GM12878 (cell line): Measurements from ENCODE around the gene ICAM2. TPM values are rescaled to one million over a fixed set of nuclear protein-coding genes. Genes with fewer than 3 reads are reported as not detected.

ENCODE experiments used
- ATAC-seq: fragments of 200-7000 bp; cut with Tn5 transposase; 3 replicates; pipeline ENCODE4 v1.9.1; 2020; ENCODE audit warnings: mild to moderate bottlenecking, moderate library complexity
- BruUV-seq: library from RNA; stranded (reverse); fragments of 400-500 nt; replicated peaks from 2 replicates; lab custom pipeline; 2021; lab: Mats Ljungman, UMichigan
- CTCF ChIA-PET: fragments of 300-600 bp; sonication (Branson Sonifier 250); formaldehyde crosslinking; extraction: SDS; loops from one replicate; lab custom pipeline; 2021; ENCODE audit warnings: inconsistent platforms; lab: Yijun Ruan, JAX
- POLR2A ChIA-PET: fragments of 350-600 bp; formaldehyde crosslinking; extraction: SDS; loops from one replicate; lab custom pipeline; 2021; ENCODE audit warnings: inconsistent platforms; lab: Charles Lee
- RAD21 ChIA-PET: fragments of 300-600 bp; sonication (Branson Sonifier 250); formaldehyde crosslinking; loops from one replicate; lab custom pipeline; 2023; ENCODE audit warnings: antibody characterized with exemption; ENCODE audit not compliant: unreplicated experiment; lab: Charles Lee
- SMC1A ChIA-PET: fragments of 300-600 bp; sonication (Branson Sonifier 250); formaldehyde crosslinking; loops from one replicate; lab custom pipeline; 2023; ENCODE audit not compliant: unreplicated experiment, uncharacterized antibody; lab: Charles Lee
- DNase-seq: peaks from one replicate; pipeline ENCODE4 v3.0.0-alpha.2; 2011; ENCODE audit warnings: low read depth, low spot score
- FAIRE-seq: peaks from 3 replicates; lab custom pipeline; 2011; peaks lifted over from hg19 to GRCh38; lab: Jason Lieb, UNC
- H2AFZ ChIP-seq: 2 replicates; pipeline ENCODE4 v1.6.0; 2011; ENCODE audit warnings: low read depth, low read length, control low read depth; ENCODE audit not compliant: control insufficient read depth
- H3K27ac ChIP-seq: 2 replicates; pipeline ENCODE4 v1.5.1; 2011; ENCODE audit warnings: control low read depth; ENCODE audit not compliant: control insufficient read depth, insufficient read depth
- H3K27me3 ChIP-seq, 2 experiments: replicated peaks in 1 of 2; 2 replicates each; pipeline versions ENCODE4 v1.6.0 to v1.6.1; 2011; ENCODE audit warnings: low read length in 1 of 2; ENCODE audit not compliant: control insufficient read depth in 2 of 2, insufficient read depth in 2 of 2
- H3K36me3 ChIP-seq, 2 experiments: 2 replicates each; pipeline ENCODE4 v1.5.1; 2011; ENCODE audit warnings: low read length in 1 of 2; ENCODE audit not compliant: control insufficient read depth in 2 of 2, insufficient read depth in 2 of 2
- H3K4me1 ChIP-seq: 2 replicates; pipeline ENCODE4 v1.6.1; 2011; ENCODE audit warnings: mild to moderate bottlenecking, low read length, moderate library complexity, mixed read lengths; ENCODE audit not compliant: control insufficient read depth, insufficient read depth
- H3K4me2 ChIP-seq: 2 replicates; pipeline ENCODE4 v1.6.0; 2011; ENCODE audit warnings: control low read depth; ENCODE audit not compliant: control insufficient read depth, insufficient read depth
- H3K4me3 ChIP-seq: fragments of 200-600 bp; sonication (generic); 2 replicates; pipeline ENCODE4 v1.5.1; 2016
- H3K79me2 ChIP-seq: 2 replicates; pipeline ENCODE4 v1.6.0; 2011; ENCODE audit warnings: low read length; ENCODE audit not compliant: control insufficient read depth, insufficient read depth
- H3K9ac ChIP-seq: 2 replicates; pipeline ENCODE4 v1.8.0; 2011; ENCODE audit warnings: low read length, control low read depth, mixed read lengths; ENCODE audit not compliant: control insufficient read depth, insufficient read depth
- H3K9me3 ChIP-seq: replicated peaks from 3 replicates; pipeline ENCODE4 v1.5.1; 2011; ENCODE audit warnings: mild to moderate bottlenecking, low read length; ENCODE audit not compliant: control insufficient read depth, insufficient read depth
- H4K20me1 ChIP-seq: 2 replicates; pipeline ENCODE4 v1.6.0; 2011; ENCODE audit not compliant: control insufficient read depth, insufficient read depth
- CBX5 ChIP-seq: sonication (generic); IDR thresholded peaks from 2 replicates; pipeline ENCODE4 v1.6.1; 2016; ENCODE audit warnings: low read depth, moderate library complexity, mild to moderate bottlenecking, inconsistent platforms
- CHD4 ChIP-seq: fragments of 200-600 bp; sonication (generic); IDR thresholded peaks from 2 replicates; pipeline ENCODE4 v1.6.1; 2016; ENCODE audit warnings: mild to moderate bottlenecking
- CREM ChIP-seq: IDR thresholded peaks from 2 replicates; pipeline ENCODE4 v1.6.1; 2014; ENCODE audit warnings: antibody characterized with exemption, low read depth
- GATAD2B ChIP-seq: fragments of 450-650 bp; conservative IDR thresholded peaks from 2 replicates; pipeline ENCODE4 v1.6.1; 2017; ENCODE audit warnings: low read depth, mild to moderate bottlenecking, moderate library complexity
- HDGF ChIP-seq: fragments of 450-650 bp; IDR thresholded peaks from 2 replicates; pipeline ENCODE4 v1.6.1; 2016; ENCODE audit warnings: antibody characterized with exemption
- HSF1 ChIP-seq: fragments of 150-350 bp; IDR thresholded peaks from 2 replicates; pipeline ENCODE4 v1.6.1; 2014; ENCODE audit warnings: mild to moderate bottlenecking, low read depth, low read length
- IKZF2 ChIP-seq, 2 experiments: fragments of 450-650 bp; IDR thresholded peaks; 2 replicates each; pipeline ENCODE4 v1.6.1; 2017; ENCODE audit warnings: mild to moderate bottlenecking in 2 of 2, moderate library complexity in 2 of 2
- NFYA ChIP-seq: IDR thresholded peaks from 2 replicates; pipeline ENCODE4 v1.6.1; 2011; ENCODE audit warnings: low read depth, mild to moderate bottlenecking, low read length, improper control_type of control experiment, borderline replicate concordance
- NR2F1 ChIP-seq: fragments of 450-650 bp; conservative IDR thresholded peaks from 2 replicates; pipeline ENCODE4 v1.6.1; 2017; ENCODE audit warnings: mild to moderate bottlenecking
- PBX3 ChIP-seq: IDR thresholded peaks from 2 replicates; pipeline ENCODE4 v1.6.1; 2011; ENCODE audit warnings: mild to moderate bottlenecking, low read depth, low read length, moderate library complexity; ENCODE audit not compliant: insufficient replicate concordance
- POLR2AphosphoS5 ChIP-seq: IDR thresholded peaks from 2 replicates; pipeline ENCODE4 v1.6.1; 2011; ENCODE audit warnings: mild to moderate bottlenecking, low read length, inconsistent platforms
- STAT1 ChIP-seq: fragments of 450-650 bp; conservative IDR thresholded peaks from 2 replicates; pipeline ENCODE4 v1.6.1; 2014; ENCODE audit warnings: antibody characterized with exemption, mild to moderate bottlenecking
- ZBED1 ChIP-seq: IDR thresholded peaks from 2 replicates; pipeline ENCODE4 v1.6.1; 2016; ENCODE audit warnings: borderline replicate concordance
- WGBS: methylation state at CpG from one replicate; pipeline ENCODE4 v1.1.6; 2016; ENCODE audit warnings: low lambda C conversion rate; ENCODE audit not compliant: insufficient replicate concordance, insufficient coverage; ENCODE audit errors: missing lambda C conversion rate; 5-methylcytosine and 5-hydroxymethylcytosine counted together
- in situ Hi-C: fragments of 300-500 bp; cut with MboI; formaldehyde crosslinking; loops from 9 replicates; pipeline ENCODE4 v1.14.3; 2018; ENCODE audit warnings: mixed read lengths
- intact Hi-C: fragments of 100-400 bp; cut with micrococcal nuclease; formaldehyde crosslinking; loops from one replicate; pipeline ENCODE4 v1.14.2; 2022; ENCODE audit not compliant: unreplicated experiment
- polyA plus RNA-seq, 11 experiments: library from polyadenylated mRNA; depleted of rRNA in 4 of 11; unstranded in 6 of 11; stranded (reverse) in 5 of 11; fragments of >200 nt; fragmentation: Nextera tagmentation in 4 of 11; fragmentation: Illumina TruSeq in 1 of 11; extraction: Ambion mirVana in 4 of 11; extraction: Trizol in 1 of 11; gene quantifications; 1 replicate in 1 of 11; 2 replicates in 10 of 11; pipeline versions ENCODE4 v1.2.1 to v1.2.3, GENCODE V29; 2011 to 2016; ENCODE audit warnings: inconsistent platforms in 2 of 11, missing spikeins in 2 of 11, low read depth in 1 of 11
- total RNA-seq, 4 experiments: library from RNA; depleted of rRNA in 3 of 4; stranded (reverse); fragments of >200 nt in 3 of 4; fragmentation: Illumina TruSeq in 1 of 4; extraction: Trizol in 1 of 4; gene quantifications; 2 replicates each; pipeline versions ENCODE4 v1.2.1 to v1.2.3, GENCODE V29; 2013 to 2021

The ICAM2 gene
- total and polyA plus RNA-seq, 10 of the 15 experiments (the other 5 are each of a cell fraction or from before 2014, with no cell fraction given), result 23.6 to 108 (median 58.1) TPM

GRCh38 chr17:63972796-63973195 lies 47.6 kb downstream of the ICAM2 start, which contains the start of gene SCN4A (continued):
- TF ChIP-seq IKZF2 (IDR thresholded peaks at IDR 0.05) (no peak), NFYA (no peak), HDGF (no peak), CREM (no peak), ZBED1 (no peak), CHD4 (no peak), GATAD2B (no peak), NR2F1 (no peak), HSF1 (no peak)

GRCh38 chr17:63969278-63969677 lies 51.2 kb downstream of the ICAM2 start:
- BruUV-seq, result no TSS peak
- POLR2A ChIA-PET, result no interaction called here

More at GRCh38 chr17:63969278-63969677, 51.2 kb downstream of the ICAM2 start:
- ChIA-PET SMC1A (interaction anchor here (1.2 to 1.4 kb wide), 4 partner anchors 13 to 176 kb away, joined by 3 to 6 read pairs (median 4); no protein-coding TSS in a partner anchor), CTCF (interaction anchor here (0.9 to 2.2 kb wide), 7 partner anchors 12 to 165 kb away, joined by 3 to 7 read pairs (median 3); partner anchors contain the start of gene GH1), RAD21 (interaction anchor here (0.8 kb wide), 1 partner anchor 48 kb away, joined by 3 read pairs; no protein-coding TSS in a partner anchor)
- WGBS, result 47% methylated on average over 10 of the region's 10 CpGs
- DNase-seq, result no peak
- intact Hi-C loops (no loop called here), in situ Hi-C loops (no loop called here)
- H3K36me3 ChIP-seq, result no peaks in the 10 kb centered on the region
- no peaks in the 10 kb centered on the region; the same call in 2 of the 3 replicates for H3K9me3 ChIP-seq
- FAIRE-seq, result no peak
- no peaks in the 10 kb centered on the region for H3K79me2 ChIP-seq
- H3K4me3 ChIP-seq, result no peak overlapping the region
- H3K4me2 ChIP-seq, result no peak overlapping the region
- no peak overlapping the region for H3K27ac ChIP-seq
- no peak overlapping the region for H2AFZ ChIP-seq
- TF ChIP-seq PBX3 (no peak), CREM (no peak), POLR2AphosphoS5 (no peak), CBX5 (no peak), STAT1 (no peak)
- H3K9ac ChIP-seq, result no peak overlapping the region
- H3K27me3 ChIP-seq, result no peaks in the 10 kb centered on the region
- no peaks in the 10 kb centered on the region for H4K20me1 ChIP-seq
- no peak for ATAC-seq
- H3K4me1 ChIP-seq, result peaks cover 12% of the 10 kb centered on the region
